HL-60 (cell line): ENCODE data around the gene KMT2E.

Source experiments
- CTCF ChIP-seq: IDR thresholded peaks from one replicate; pipeline ENCODE4 v1.5.1; 2011; ENCODE audit warnings: low read length, control low read depth, inconsistent platforms; ENCODE audit not compliant: insufficient read depth
- GABPA ChIP-seq: IDR thresholded peaks from 2 replicates; pipeline ENCODE4 v1.6.1; 2012; ENCODE audit warnings: low read depth
- POLR2AphosphoS5 ChIP-seq: IDR thresholded peaks from 2 replicates; pipeline ENCODE4 v1.6.1; 2012; ENCODE audit warnings: low read depth
- REST ChIP-seq: IDR thresholded peaks from 2 replicates; pipeline ENCODE4 v1.6.1; 2012; ENCODE audit warnings: low read depth; ENCODE audit not compliant: insufficient replicate concordance
- SPI1 ChIP-seq: IDR thresholded peaks from 2 replicates; pipeline ENCODE4 v1.6.1; 2012; ENCODE audit warnings: low read depth, mild to moderate bottlenecking, borderline replicate concordance

GRCh38 chr7:104968648-104969047 is 45.4 kb upstream of the KMT2E start:
- TF ChIP-seq GABPA: no peak
- TF ChIP-seq REST: no peak
- no peak for TF ChIP-seq CTCF
- TF ChIP-seq SPI1: no peak
- TF ChIP-seq POLR2AphosphoS5: no peak
